SK-N-SH (cell line): ENCODE data around the gene CDH4. TPM values are rescaled to one million over a fixed set of nuclear protein-coding genes. Genes with fewer than 3 reads are reported as not detected.

Experiments used
- CTCF ChIA-PET: fragments of 300-600, 350-600 bp; formaldehyde crosslinking; extraction: SDS; loops from one replicate; lab custom pipeline; 2021; lab: Yijun Ruan, JAX
- POLR2A ChIA-PET: fragments of 350-600 bp; sonication (Branson Sonifier 250); formaldehyde crosslinking; extraction: SDS; loops from one replicate; lab custom pipeline; 2020; ENCODE audit warnings: antibody characterized with exemption, inconsistent platforms; lab: Yijun Ruan, JAX
- DNase-seq: peaks from one replicate; pipeline ENCODE4 v3.0.0; 2012
- H2AFZ ChIP-seq: fragments of 200-600 bp; sonication (generic); 2 replicates; pipeline ENCODE4 v1.8.1; 2016; ENCODE audit warnings: antibody characterized with exemption, mild to moderate bottlenecking, low read depth
- H3F3A ChIP-seq: fragments of 200-600 bp; sonication (generic); replicated peaks from 2 replicates; pipeline ENCODE3; 2016; ENCODE audit warnings: antibody characterized with exemption, mild to moderate bottlenecking; ENCODE audit not compliant: insufficient read depth
- H3K27ac ChIP-seq, 2 experiments: fragments of 200-500 bp in 1 of 2; fragments of 200-600 bp in 1 of 2; sonication (Bioruptor generic) in 1 of 2; sonication (generic), shearing (Covaris generic) in 1 of 2; 2 replicates each; pipeline versions ENCODE4 v1.5.1 to v1.6.1; 2014 to 2016; ENCODE audit warnings: low read depth in 2 of 2, inconsistent platforms in 1 of 2, low read length in 1 of 2, mild to moderate bottlenecking in 1 of 2, mixed read lengths in 1 of 2
- H3K27me3 ChIP-seq: fragments of 200-600 bp; sonication (generic), shearing (Covaris generic); 2 replicates; pipeline ENCODE4 v1.6.1; 2016; ENCODE audit warnings: mixed run types; ENCODE audit not compliant: insufficient read depth
- H3K36me3 ChIP-seq, 2 experiments: fragments of 200-500 bp in 1 of 2; fragments of 200-600 bp in 1 of 2; sonication (Bioruptor generic) in 1 of 2; sonication (generic) in 1 of 2; replicated peaks in 1 of 2; 2 replicates each; pipeline versions ENCODE3 to v1.5.1; 2014 to 2016; ENCODE audit warnings: low read length in 1 of 2, mild to moderate bottlenecking in 1 of 2; ENCODE audit not compliant: insufficient read depth in 2 of 2, control insufficient read depth in 1 of 2
- H3K4me1 ChIP-seq, 2 experiments: fragments of 200-500 bp in 1 of 2; fragments of 200-600 bp in 1 of 2; sonication (Bioruptor generic) in 1 of 2; sonication (generic), shearing (Covaris generic) in 1 of 2; 2 replicates each; pipeline versions ENCODE4 v1.5.1 to v1.6.1; 2014 to 2016; ENCODE audit warnings: low read depth in 1 of 2, low read length in 1 of 2, mixed run types in 1 of 2; ENCODE audit not compliant: insufficient read depth in 2 of 2, control insufficient read depth in 1 of 2
- H3K4me2 ChIP-seq: fragments of 200-600 bp; sonication (generic), shearing (Covaris generic); 2 replicates; pipeline ENCODE4 v1.6.1; 2017; ENCODE audit warnings: mixed run types
- H3K4me3 ChIP-seq, 2 experiments: fragments of 200-500 bp in 1 of 2; fragments of 200-600 bp in 1 of 2; sonication (Bioruptor generic) in 1 of 2; sonication (generic), shearing (Covaris generic) in 1 of 2; 2 replicates each; pipeline versions ENCODE4 v1.5.1 to v1.8.1; 2014 to 2016; ENCODE audit warnings: low read depth in 2 of 2, inconsistent platforms in 1 of 2, low read length in 1 of 2, mild to moderate bottlenecking in 1 of 2, mixed read lengths in 1 of 2, moderate library complexity in 1 of 2
- H3K79me2 ChIP-seq: fragments of 200-600 bp; sonication (generic); 2 replicates; pipeline ENCODE4 v1.8.1; 2017; ENCODE audit warnings: mild to moderate bottlenecking; ENCODE audit not compliant: insufficient read depth
- H3K9ac ChIP-seq: fragments of 200-600 bp; sonication (generic); 2 replicates; pipeline ENCODE4 v1.6.1; 2017; ENCODE audit warnings: mixed run types
- H3K9me2 ChIP-seq: fragments of 200-600 bp; sonication (generic); 2 replicates; pipeline ENCODE4 v1.6.1; 2017; ENCODE audit warnings: mixed run types
- H3K9me3 ChIP-seq: fragments of 200-600 bp; sonication (generic); 2 replicates; pipeline ENCODE4 v1.6.1; 2017; ENCODE audit warnings: mixed run types, mild to moderate bottlenecking, moderate library complexity
- H4K20me1 ChIP-seq: fragments of 200-600 bp; sonication (generic); 2 replicates; pipeline ENCODE4 v1.6.1; 2017; ENCODE audit warnings: mild to moderate bottlenecking, mixed run types; ENCODE audit not compliant: insufficient read depth
- ELF1 ChIP-seq: IDR thresholded peaks from 2 replicates; pipeline ENCODE4 v1.4.0; 2012
- EP300 ChIP-seq, 2 experiments: IDR thresholded peaks; 2 replicates each; pipeline versions ENCODE4 v1.4.0 to v1.6.1; 2012; ENCODE audit warnings: borderline replicate concordance in 1 of 2, low read depth in 1 of 2, low read length in 1 of 2
- EZH2phosphoT487 ChIP-seq: fragments of 200-600 bp; sonication (generic); IDR thresholded peaks from 2 replicates; pipeline ENCODE4 v1.6.1; 2017; ENCODE audit warnings: low read depth, mixed run types, mild to moderate bottlenecking, antibody characterized with exemption, moderate library complexity, borderline replicate concordance
- FOSL2 ChIP-seq: IDR thresholded peaks from 2 replicates; pipeline ENCODE4 v1.4.0; 2012; ENCODE audit warnings: low read depth, mild to moderate bottlenecking, moderate library complexity, borderline replicate concordance
- FOXJ3 ChIP-seq: sonication (generic); formaldehyde crosslinking; IDR thresholded peaks from 2 replicates; pipeline ENCODE4 v1.5.1; 2020; ENCODE audit warnings: mild to moderate bottlenecking, missing genetic modification reagents
- FOXM1 ChIP-seq: IDR thresholded peaks from 2 replicates; pipeline ENCODE4 v1.4.0; 2012; ENCODE audit warnings: low read depth, mild to moderate bottlenecking
- GATA2 ChIP-seq: sonication (generic); formaldehyde crosslinking; IDR thresholded peaks from 2 replicates; pipeline ENCODE4 v1.5.0; 2020; ENCODE audit warnings: mild to moderate bottlenecking, missing genetic modification reagents
- JUND ChIP-seq: IDR thresholded peaks from 2 replicates; pipeline ENCODE4 v1.4.0; 2012
- POLR2AphosphoS5 ChIP-seq: IDR thresholded peaks from 2 replicates; pipeline ENCODE4 v1.6.1; 2012; ENCODE audit warnings: low read depth, low read length
- RCOR1 ChIP-seq: fragments of 150-350 bp; IDR thresholded peaks from 2 replicates; pipeline ENCODE4 v1.6.1; 2017; ENCODE audit warnings: antibody characterized with exemption, low read length
- RXRA ChIP-seq: IDR thresholded peaks from 2 replicates; pipeline ENCODE4 v1.4.0; 2012; ENCODE audit warnings: low read depth, mild to moderate bottlenecking, borderline replicate concordance
- SIN3A ChIP-seq: IDR thresholded peaks from 2 replicates; pipeline ENCODE4 v1.6.1; 2012; ENCODE audit warnings: low read depth, mild to moderate bottlenecking, low read length, moderate library complexity, borderline replicate concordance
- SMC3 ChIP-seq: IDR thresholded peaks from 2 replicates; pipeline ENCODE4 v1.6.1; 2012; ENCODE audit warnings: low read depth, low read length, improper control_type of control experiment
- TAF1 ChIP-seq: IDR thresholded peaks from 2 replicates; pipeline ENCODE4 v1.6.1; 2012; ENCODE audit warnings: low read depth, mild to moderate bottlenecking, low read length, moderate library complexity, borderline replicate concordance
- TCF12 ChIP-seq: IDR thresholded peaks from 2 replicates; pipeline ENCODE4 v1.4.0; 2012
- YY1 ChIP-seq: IDR thresholded peaks from 2 replicates; pipeline ENCODE4 v1.4.0; 2012; ENCODE audit warnings: low read depth, mild to moderate bottlenecking
- ZBTB33 ChIP-seq: IDR thresholded peaks from 2 replicates; pipeline ENCODE4 v1.4.0; 2012; ENCODE audit warnings: low read depth, borderline replicate concordance
- WGBS: methylation state at CpG from one replicate; pipeline ENCODE4 v1.1.6; 2017; ENCODE audit warnings: low lambda C conversion rate; 5-methylcytosine and 5-hydroxymethylcytosine counted together
- polyA plus RNA-seq, 3 experiments: library from polyadenylated mRNA; depleted of rRNA; stranded (reverse); fragments of >200 nt; gene quantifications; 2 replicates each; pipeline ENCODE4 v1.2.3, GENCODE V29; 2012

The CDH4 gene
- polyA plus RNA-seq, 1 of the 3 experiments (the other 2 are of a cell fraction) = not detected

GRCh38 chr20:61546641-61547040 is 294.6 kb downstream of the CDH4 start (continued):
- TF ChIP-seq ZBTB33 (no peak), RXRA (no peak), EZH2phosphoT487 (no peak), SIN3A (no peak), RCOR1 (no peak), POLR2AphosphoS5 (no peak), FOSL2 (no peak), GATA2 (no peak), FOXM1 (no peak), TCF12 (no peak), SMC3 (no peak)

- Histone ChIP-seq H3K27ac (no peak overlapping the region), H3K9me2 (no peaks in the 10 kb centered on the region), H3K4me1 (no peaks in the 10 kb centered on the region), H3K9me3 (no peaks in the 10 kb centered on the region), H3K27me3 (no peaks in the 10 kb centered on the region), H2AFZ (no peak overlapping the region), H3K4me3 (no peak overlapping the region), H3K9ac (no peak overlapping the region), H3F3A (no peaks in the 10 kb centered on the region), H4K20me1 (no peaks in the 10 kb centered on the region), H3K79me2 (no peaks in the 10 kb centered on the region), H3K36me3 (no peaks in the 10 kb centered on the region), H3K4me2 (no peak overlapping the region)
- TF ChIP-seq RXRA = no peak
- no peak for TF ChIP-seq FOXJ3 (CRISPR knock-in tag)
- TF ChIP-seq TAF1 = no peak
- no peak for TF ChIP-seq ELF1
- TF ChIP-seq SMC3 = no peak
- TF ChIP-seq TCF12 = no peak
- TF ChIP-seq EP300 (IDR thresholded peaks at IDR 0.05; ENCODE audit: borderline replicate concordance in 1 of 2, low read depth in 1 of 2, low read length in 1 of 2) = no peak
- no peak for TF ChIP-seq JUND
- no peak for TF ChIP-seq FOXM1
- no peak for TF ChIP-seq YY1
- CTCF ChIA-PET = interaction anchor here (0.8 kb wide), 1 partner anchor 14 kb away, joined by 3 read pairs; no protein-coding TSS in a partner anchor
- POLR2A ChIA-PET = no interaction called here
- DNase-seq = no peak
- WGBS = 44% methylated on average over 4 of the region's 4 CpGs
These were observed 296.0 kb downstream of the CDH4 start for GRCh38 chr20:61548069-61548468.
